K562 (cell line): Measurements from ENCODE around the gene HAPSTR1. TPM values are rescaled to one million over a fixed set of nuclear protein-coding genes. Genes with fewer than 3 reads are reported as not detected.

Source experiments
- ATAC-seq: fragments of 200-7000 bp; cut with Tn5 transposase; 3 replicates; pipeline ENCODE4 v1.9.1; 2020; ENCODE audit warnings: moderate library complexity
- BruUV-seq: library from RNA; stranded (reverse); fragments of 400-500 nt; replicated peaks from 2 replicates; lab custom pipeline; 2021; lab: Mats Ljungman, UMichigan
- CTCF ChIA-PET: fragments of 300-600 bp; formaldehyde crosslinking; extraction: SDS; loops from one replicate; lab custom pipeline; 2021; ENCODE audit warnings: low intra/inter-chr PET ratio; lab: Yijun Ruan, JAX
- POLR2A ChIA-PET: fragments of 300-600, 350-650 bp; sonication (Branson Sonifier 250); formaldehyde crosslinking; extraction: SDS; loops from one replicate; lab custom pipeline; 2021; ENCODE audit warnings: antibody characterized with exemption, inconsistent platforms; lab: Yijun Ruan, JAX
- DNase-seq, 4 experiments: peaks; one replicate each; pipeline versions ENCODE4 v3.0.0 to v3.0.0-alpha.2; 2011 to 2018; ENCODE audit warnings: low spot score in 3 of 4, mixed read lengths in 3 of 4; ENCODE audit errors: extremely low read depth in 1 of 4
- FAIRE-seq: peaks from 2 replicates; lab custom pipeline; 2011; peaks lifted over from hg19 to GRCh38; lab: Jason Lieb, UNC
- H2AFZ ChIP-seq: 2 replicates; pipeline ENCODE4 v1.6.0; 2011; ENCODE audit warnings: low read depth, low read length, control low read depth, inconsistent platforms
- H3K27ac ChIP-seq: fragments of 200-600 bp; 3 replicates; pipeline ENCODE4 v1.8.0; 2011; ENCODE audit warnings: low read depth, mild to moderate bottlenecking, control low read depth, inconsistent platforms, low read length, moderate library complexity, mixed read lengths; ENCODE audit errors: extremely low read depth
- H3K27me3 ChIP-seq, 2 experiments: fragments of 300-600 bp in 1 of 2; 2 replicates in 1 of 2; 3 replicates in 1 of 2; pipeline versions ENCODE4 v1.6.0 to v1.8.0; 2011; ENCODE audit warnings: inconsistent platforms in 2 of 2, low read length in 2 of 2, mild to moderate bottlenecking in 1 of 2, mixed read lengths in 1 of 2, moderate library complexity in 1 of 2; ENCODE audit not compliant: control insufficient read depth in 2 of 2, insufficient read depth in 2 of 2
- H3K36me3 ChIP-seq: fragments of 300-600 bp; 3 replicates; pipeline ENCODE4 v1.8.0; 2011; ENCODE audit warnings: mild to moderate bottlenecking, low read length, inconsistent platforms; ENCODE audit not compliant: control insufficient read depth, insufficient read depth
- H3K4me1 ChIP-seq, 2 experiments: fragments of 200-600 bp in 1 of 2; replicated peaks in 1 of 2; 2 replicates in 1 of 2; 3 replicates in 1 of 2; pipeline versions ENCODE4 v1.5.1 to v1.8.0; 2011; ENCODE audit warnings: inconsistent platforms in 2 of 2, low read length in 2 of 2, mild to moderate bottlenecking in 1 of 2, mixed read lengths in 1 of 2, moderate library complexity in 1 of 2; ENCODE audit not compliant: control insufficient read depth in 2 of 2, insufficient read depth in 2 of 2
- H3K4me2 ChIP-seq: 2 replicates; pipeline ENCODE4 v1.6.1; 2011; ENCODE audit warnings: low read length, control low read depth, inconsistent platforms, mixed read lengths; ENCODE audit not compliant: insufficient read depth
- H3K4me3 ChIP-seq: fragments of 200-600 bp; sonication (generic), shearing (Covaris generic); 2 replicates; pipeline ENCODE4 v1.5.1; 2016; ENCODE audit warnings: control low read depth, inconsistent platforms
- H3K79me2 ChIP-seq: fragments of 200-600 bp; 3 replicates; pipeline ENCODE4 v1.8.0; 2011; ENCODE audit warnings: low read length, inconsistent platforms; ENCODE audit not compliant: control insufficient read depth, insufficient read depth
- H3K9ac ChIP-seq, 2 experiments: 2 replicates each; pipeline versions ENCODE4 v1.6.0 to v1.6.1; 2011; ENCODE audit warnings: low read depth in 2 of 2, low read length in 2 of 2, control low read depth in 1 of 2, inconsistent platforms in 1 of 2, mild to moderate bottlenecking in 1 of 2, mixed read lengths in 1 of 2; ENCODE audit not compliant: insufficient read depth in 1 of 2
- H3K9me1 ChIP-seq: one replicate; pipeline ENCODE4 v1.6.0; 2011; ENCODE audit warnings: inconsistent platforms, mild to moderate bottlenecking, low read length, moderate library complexity; ENCODE audit not compliant: control insufficient read depth, insufficient read depth
- H3K9me3 ChIP-seq: replicated peaks from 2 replicates; pipeline ENCODE4 v1.5.1; 2011; ENCODE audit warnings: low read depth, low read length, inconsistent platforms; ENCODE audit not compliant: control insufficient read depth, insufficient read depth
- H4K20me1 ChIP-seq: replicated peaks from 2 replicates; pipeline ENCODE4 v1.6.1; 2011; ENCODE audit warnings: low read length, inconsistent platforms, mixed read lengths; ENCODE audit not compliant: control insufficient read depth, insufficient read depth
- CEBPG ChIP-seq, 3 experiments: fragments of 200-800 bp in 1 of 3; sonication (Bioruptor generic) in 1 of 3; sonication (generic) in 1 of 3; formaldehyde crosslinking in 1 of 3; IDR thresholded peaks in 2 of 3; conservative IDR thresholded peaks in 1 of 3; 2 replicates each; pipeline versions ENCODE4 v1.6.1 to v1.8.0; 2016 to 2022; ENCODE audit warnings: missing compliant biosample characterization in 2 of 3, missing genetic modification characterization in 2 of 3, mild to moderate bottlenecking in 1 of 3, missing genetic modification reagents in 1 of 3
- ELF1 ChIP-seq: fragments of 200-800 bp; sonication (Bioruptor generic); IDR thresholded peaks from 2 replicates; pipeline ENCODE4 v1.6.1; 2016; ENCODE audit warnings: missing genetic modification characterization, missing compliant biosample characterization
- GTF2E2 ChIP-seq: fragments of 200-800 bp; sonication (Bioruptor generic); IDR thresholded peaks from 2 replicates; pipeline ENCODE4 v1.6.1; 2016; ENCODE audit warnings: missing genetic modification characterization, missing compliant biosample characterization
- HDGF ChIP-seq: fragments of 450-650 bp; IDR thresholded peaks from 2 replicates; pipeline ENCODE4 v1.6.1; 2016
- KAT7 ChIP-seq: sonication (generic); formaldehyde crosslinking; IDR thresholded peaks from 2 replicates; pipeline ENCODE4 v1.8.0; 2022; ENCODE audit warnings: missing genetic modification reagents, mild to moderate bottlenecking, borderline replicate concordance
- MIER1 ChIP-seq: fragments of 450-650 bp; IDR thresholded peaks from 2 replicates; pipeline ENCODE4 v1.6.1; 2016; ENCODE audit warnings: antibody characterized with exemption, mild to moderate bottlenecking, low read depth
- NR4A1 ChIP-seq, 2 experiments: fragments of 250-450 bp in 1 of 2; fragments of 450-650 bp in 1 of 2; sonication (Bioruptor Pico) in 1 of 2; IDR thresholded peaks; 2 replicates each; pipeline versions ENCODE4 v1.4.0 to v1.6.1; 2016 to 2020; ENCODE audit warnings: mild to moderate bottlenecking in 2 of 2, missing compliant biosample characterization in 1 of 2, missing genetic modification characterization in 1 of 2, moderate library complexity in 1 of 2
- POLR2B ChIP-seq: fragments of 450-650 bp; IDR thresholded peaks from 2 replicates; pipeline ENCODE4 v1.6.1; 2018; ENCODE audit warnings: low read depth; ENCODE audit not compliant: partially characterized antibody
- RBFOX2 ChIP-seq: fragments of 200-400 bp; formaldehyde crosslinking; IDR thresholded peaks from 2 replicates; pipeline ENCODE4 v1.6.1; 2017; ENCODE audit warnings: low read depth, mild to moderate bottlenecking, low read length, moderate library complexity
- SMC3 ChIP-seq: conservative IDR thresholded peaks from 2 replicates; pipeline ENCODE4 v1.6.1; 2011; ENCODE audit warnings: low read depth, low read length, improper control_type of control experiment; ENCODE audit not compliant: insufficient read depth
- SP1 ChIP-seq: sonication (generic); formaldehyde crosslinking; IDR thresholded peaks from 2 replicates; pipeline ENCODE4 v1.8.1; 2022; ENCODE audit warnings: mild to moderate bottlenecking, missing genetic modification reagents
- SPI1 ChIP-seq: IDR thresholded peaks from 2 replicates; pipeline ENCODE4 v1.6.1; 2011; ENCODE audit warnings: low read depth, low read length, control low read depth, borderline replicate concordance
- SRSF1 ChIP-seq: fragments of 200-400 bp; formaldehyde crosslinking; IDR thresholded peaks from 2 replicates; pipeline ENCODE4 v1.6.1; 2017; ENCODE audit warnings: mild to moderate bottlenecking, low read depth, low read length, moderate library complexity
- TBL1XR1 ChIP-seq, 2 experiments: IDR thresholded peaks; 2 replicates each; pipeline ENCODE4 v1.6.1; 2012; ENCODE audit warnings: improper control_type of control experiment in 2 of 2, low read length in 2 of 2, mild to moderate bottlenecking in 1 of 2
- U2AF1 ChIP-seq: fragments of 200-400 bp; formaldehyde crosslinking; optimal IDR thresholded peaks from 2 replicates; pipeline ENCODE3; 2017; ENCODE audit warnings: mild to moderate bottlenecking, low read depth, low read length, moderate library complexity
- ZFP36 ChIP-seq: fragments of 150-350 bp; IDR thresholded peaks from 2 replicates; pipeline ENCODE4 v1.6.1; 2018; ENCODE audit warnings: low read length, low read depth; ENCODE audit not compliant: partially characterized antibody
- ZNF24 ChIP-seq: fragments of 450-650 bp; IDR thresholded peaks from 2 replicates; pipeline ENCODE4 v1.6.1; 2016
- ZNF436 ChIP-seq: fragments of 250-450, 450-650 bp; sonication (Bioruptor Pico); formaldehyde crosslinking; IDR thresholded peaks from 2 replicates; pipeline ENCODE4 v1.7.0; 2020; ENCODE audit warnings: mild to moderate bottlenecking
- ZNF561 ChIP-seq: fragments of 450-650 bp; formaldehyde crosslinking; conservative IDR thresholded peaks from 2 replicates; pipeline ENCODE4 v1.4.0; 2020; ENCODE audit warnings: mild to moderate bottlenecking, moderate library complexity
- whole genome bisulfite sequencing: fragments of 100-300 bp; shearing (Covaris generic); methylation state at CpG from one replicate; pipeline ENCODE4 v1.1.6; 2016; ENCODE audit warnings: low coverage, mixed read lengths; ENCODE audit not compliant: insufficient coverage; ENCODE audit errors: missing lambda C conversion rate; 5-methylcytosine and 5-hydroxymethylcytosine counted together
- in situ Hi-C: fragments of 300-500 bp; cut with MboI; formaldehyde crosslinking; loops from 4 replicates; pipeline ENCODE4 v1.15.0; 2018; ENCODE audit warnings: inconsistent platforms, mixed read lengths
- intact Hi-C: fragments of 100-400 bp; cut with micrococcal nuclease; formaldehyde crosslinking; loops from 2 replicates; pipeline ENCODE4 v1.14.2; 2022
- polyA plus RNA-seq, 8 experiments: library from polyadenylated mRNA; depleted of rRNA in 4 of 8; stranded (reverse) in 5 of 8; unstranded in 3 of 8; fragments of >200 nt; fragmentation: Nextera tagmentation in 2 of 8; fragmentation: Illumina TruSeq in 1 of 8; extraction: Ambion mirVana in 2 of 8; extraction: Trizol in 1 of 8; gene quantifications; 2 replicates each; pipeline versions ENCODE4 v1.2.1 to v1.2.3, GENCODE V29; 2011 to 2014; ENCODE audit warnings: inconsistent platforms in 1 of 8, missing spikeins in 1 of 8
- total RNA-seq, 7 experiments: library from RNA; depleted of rRNA in 6 of 7; stranded (reverse); fragments of >200 nt in 6 of 7; fragmentation: Illumina TruSeq in 2 of 7; extraction: Trizol in 2 of 7; gene quantifications; 2 replicates each; pipeline versions ENCODE4 v1.2.1 to v1.2.3, GENCODE V29; 2011 to 2021; ENCODE audit warnings: low replicate concordance in 1 of 7

The HAPSTR1 gene
- total and polyA plus RNA-seq, 9 of the 15 experiments (the other 6 are each of a cell fraction or from before 2014, with no cell fraction given): 10.8 to 67.9 (median 36.5) TPM

DNA sequence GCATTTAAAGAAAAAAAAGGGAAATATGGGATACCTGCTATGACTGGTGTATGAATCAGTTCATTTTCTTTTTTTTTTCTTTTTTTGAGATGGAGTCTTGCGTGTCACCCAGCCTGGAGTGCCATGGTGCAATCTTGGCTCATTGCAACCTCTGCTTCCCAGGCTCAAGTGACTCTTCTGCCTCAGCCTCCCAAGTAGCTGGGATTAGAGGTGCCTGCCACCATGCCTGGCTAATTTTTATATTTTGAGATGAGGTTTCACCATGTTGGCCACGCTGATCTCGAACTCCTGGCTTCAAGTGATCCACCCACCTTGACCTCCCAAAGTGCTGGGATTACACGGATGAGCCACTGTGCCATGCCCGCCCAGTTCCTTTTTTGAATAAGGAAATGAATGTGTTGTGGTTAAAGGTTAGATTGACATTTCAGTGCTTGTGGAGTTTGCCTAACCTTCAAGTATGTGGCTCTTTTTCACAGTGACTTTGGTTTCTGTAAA is 7.7 kb downstream of the HAPSTR1 start (continued):
- no peak for TF ChIP-seq MIER1
- no peak for TF ChIP-seq NR4A1 (CRISPR knock-in tag; IDR thresholded peaks at IDR 0.05)
- no peak for TF ChIP-seq NR4A1 (tag; IDR thresholded peaks at IDR 0.05)
- TF ChIP-seq SP1: no peak
- TF ChIP-seq POLR2B: peak; percentile 18
- peak; percentile 46; the same call in 1 of the 2 replicates for TF ChIP-seq SPI1
- TF ChIP-seq ZNF24: no peak
- no peak for TF ChIP-seq HDGF

DNA sequence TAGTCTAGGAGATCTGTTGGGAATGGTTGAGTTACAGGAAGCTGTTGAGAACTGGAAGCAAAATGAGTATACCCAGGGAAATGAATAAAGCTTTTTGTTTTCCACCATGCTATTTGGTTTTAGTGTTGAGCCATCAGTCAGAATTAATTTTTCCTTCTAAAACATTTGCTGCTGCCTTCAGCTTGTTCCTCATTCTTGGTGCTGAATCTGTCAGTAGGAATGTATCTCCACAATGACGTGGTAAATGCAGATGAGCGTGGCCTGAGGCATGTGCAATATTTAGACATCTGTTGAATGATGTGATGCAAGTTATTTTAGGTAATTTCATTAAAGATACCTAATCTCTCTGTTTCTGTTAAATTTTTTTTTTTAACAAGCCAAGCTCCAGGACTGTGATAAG is 10.9 kb downstream of the HAPSTR1 start:
- Histone ChIP-seq H3K4me3 (no peak overlapping the region), H3K9me3 (no peaks in the 10 kb centered on the region), H3K9ac (no peak overlapping the region), H3K4me1 (peaks cover 5 to 34% of the 10 kb centered on the region in 2 experiments; a peak in 3 of 5 replicates), H2AFZ (no peak overlapping the region), H3K9me1 (peaks cover 14% of the 10 kb centered on the region), H3K27ac (no peak overlapping the region), H3K27me3 (no peaks in the 10 kb centered on the region), H3K36me3 (peaks cover 100% of the 10 kb centered on the region), H3K79me2 (peaks cover 100% of the 10 kb centered on the region), H4K20me1 (peaks cover 60% of the 10 kb centered on the region), H3K4me2 (no peak overlapping the region)
- ChIA-PET CTCF (no interaction called here), POLR2A (interaction anchor here (0.6 to 5.1 kb wide), 11 partner anchors 9 to 532 kb away, joined by 3 to 48 read pairs (median 3); partner anchors contain the start of gene HAPSTR1)
- no peak for FAIRE-seq
- no peak for DNase-seq
- 71% methylated on average over 2 of the region's 2 CpGs for WGBS
- no TSS peak for BruUV-seq
- intact Hi-C loops: no loop called here
- no peak for ATAC-seq
- in situ Hi-C loops: no loop called here
- no peak for TF ChIP-seq ELF1
- no peak for TF ChIP-seq ZNF436 (CRISPR knock-in tag)
- no peak for TF ChIP-seq SMC3
- TF ChIP-seq RBFOX2: 0 out of 2 replicates have a peak, but pooled peaks have one; percentile 39
- TF ChIP-seq GTF2E2 (tag): no peak
- no peak for TF ChIP-seq ZNF561
- TF ChIP-seq SRSF1: no peak
- no peak for TF ChIP-seq TBL1XR1 (IDR thresholded peaks at IDR 0.05; ENCODE audit: low read length in 2 of 2)
- TF ChIP-seq KAT7: no peak
- TF ChIP-seq ZFP36: no peak
- no peak for TF ChIP-seq U2AF1
- TF ChIP-seq CEBPG (CRISPR knock-in tag; IDR thresholded peaks at IDR 0.05): peak; percentile 42; the same call in 1 of the 2 replicates
- no peak for TF ChIP-seq CEBPG (tag; conservative IDR thresholded peaks at IDR 0.05 in 1 of 2, IDR thresholded peaks at IDR 0.05 in 1 of 2)
